Measurements from ENCODE around the gene ZNF407.
A peak's percentile ranks its signal among the peaks of the same experiment; 100 is the strongest.

Gene ZNF407

DNA sequence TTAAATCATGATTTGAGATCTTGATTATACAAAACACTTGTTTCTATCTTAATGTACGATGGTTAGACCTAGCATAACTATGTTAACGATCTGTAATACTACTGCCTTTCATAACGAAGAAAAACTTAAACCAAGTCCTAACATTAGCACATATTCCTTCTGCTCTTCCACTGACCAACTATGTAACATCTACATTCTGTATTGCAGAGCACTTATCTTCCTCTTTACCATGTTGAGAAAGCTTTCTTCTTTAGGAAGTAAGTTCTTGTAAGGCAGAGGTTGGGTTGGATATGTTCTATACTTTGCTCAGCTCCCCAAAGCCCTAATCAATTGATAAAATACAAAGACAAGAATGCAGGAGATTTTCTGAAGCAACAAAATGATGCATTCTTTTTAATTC lies 7.9 kb upstream of the ZNF407 start:
- DNase-seq = no peak

DNA sequence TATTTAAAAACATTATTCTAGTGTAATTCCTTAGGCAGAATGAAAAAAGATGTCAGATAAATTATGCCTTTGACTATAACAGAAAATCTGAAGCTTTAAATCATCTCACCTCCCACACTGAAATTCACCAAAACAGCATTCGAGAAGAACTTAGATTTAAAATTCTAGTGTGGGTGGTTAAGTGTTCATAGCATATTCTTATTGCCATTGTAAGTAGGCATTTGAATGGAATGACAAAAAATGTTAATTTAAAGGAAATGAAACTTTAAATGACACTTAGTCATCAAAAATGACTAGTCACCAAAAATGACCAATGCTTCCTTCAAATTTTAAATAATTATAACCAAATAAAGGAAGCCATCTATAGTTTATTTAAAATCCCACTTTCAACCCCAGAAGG lies 7.0 kb upstream of the ZNF407 start:
- DNase-seq = no peak

DNA sequence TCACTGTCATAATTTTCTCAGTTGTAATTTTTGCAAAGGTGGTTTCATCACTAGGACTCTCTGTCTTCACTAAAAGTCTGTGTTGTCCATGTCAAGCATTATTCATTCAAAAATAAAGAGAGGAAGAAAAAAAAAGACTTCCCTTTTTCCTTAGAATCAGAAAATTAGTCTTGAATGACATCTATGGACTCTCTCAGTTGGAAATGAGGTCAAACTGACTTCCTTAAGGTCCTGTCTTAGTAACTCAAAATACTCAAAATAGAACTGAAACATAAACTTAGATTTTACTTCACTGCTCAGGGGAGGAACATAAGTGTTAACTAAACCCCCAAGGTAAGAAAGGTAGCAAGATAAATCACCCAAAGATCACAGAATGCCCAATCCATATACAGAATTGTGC lies 2.2 kb upstream of the ZNF407 start:
- no peak for DNase-seq

DNA sequence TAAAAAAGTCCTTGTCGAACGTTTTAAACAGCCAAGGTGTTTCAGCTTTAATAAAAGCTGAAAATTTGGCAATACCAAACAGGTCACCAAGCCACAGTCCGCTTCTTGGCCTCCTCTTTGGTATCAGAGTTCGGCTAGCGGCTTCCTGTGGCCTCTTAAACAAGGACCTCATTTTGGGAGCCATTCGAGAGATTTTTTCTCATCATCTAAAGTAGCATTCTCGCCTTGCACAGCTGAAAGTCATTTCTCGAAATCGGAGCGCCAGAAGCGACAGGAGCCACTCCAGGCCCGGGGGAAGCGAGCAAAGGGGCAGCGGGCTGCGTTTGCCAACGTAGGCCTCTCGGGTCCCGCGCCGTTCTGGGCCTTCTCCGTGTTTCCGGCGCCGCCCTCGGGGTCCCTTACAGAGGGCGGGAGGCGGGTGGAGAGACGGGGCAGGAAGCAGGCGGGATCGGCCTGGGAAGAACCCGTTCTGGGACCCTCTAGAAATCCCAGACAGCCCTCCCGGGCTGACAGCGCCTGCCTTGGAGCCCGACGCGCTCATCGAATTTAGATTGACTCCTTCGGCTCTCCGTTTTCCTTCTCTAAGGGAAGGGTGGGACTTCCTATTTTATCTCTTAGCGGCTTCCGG lies 522 bp upstream of the ZNF407 start:
- DNase-seq = peak; percentile 48 to 67 (median 54)

DNA sequence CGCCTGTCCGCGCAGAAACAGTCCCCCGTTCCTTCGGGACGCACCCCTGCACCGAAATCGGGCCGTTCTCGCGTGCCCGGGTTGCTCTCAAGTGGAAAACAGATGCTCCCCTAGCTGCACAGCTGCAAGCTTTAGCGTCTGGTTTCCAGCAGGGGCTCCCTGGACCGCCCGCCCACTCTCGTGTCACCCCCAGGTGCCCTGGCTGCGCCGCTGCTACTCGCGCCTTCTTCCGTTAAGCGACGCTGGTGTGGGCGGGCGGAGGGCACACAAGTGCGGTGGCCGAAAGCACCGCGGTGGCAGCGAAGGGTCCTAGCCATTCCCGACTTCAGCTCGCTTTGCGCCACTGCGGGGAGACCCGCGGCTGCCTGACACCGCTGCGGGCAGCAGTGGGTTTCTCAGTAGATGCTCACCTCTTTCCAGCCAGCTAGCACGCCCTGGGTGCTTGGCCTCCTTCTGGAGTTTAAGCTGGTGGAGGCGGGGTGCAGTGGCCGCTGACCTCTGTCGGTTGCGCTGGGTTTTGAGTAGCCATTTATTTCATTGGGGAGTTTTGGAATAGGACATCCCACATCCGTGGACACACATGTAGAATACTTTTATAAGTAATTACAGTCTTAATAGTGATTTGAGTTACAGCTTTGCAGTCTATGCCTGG lies 806 bp downstream of the ZNF407 start:
- peak; percentile 39 to 58 (median 48) for DNase-seq

DNA sequence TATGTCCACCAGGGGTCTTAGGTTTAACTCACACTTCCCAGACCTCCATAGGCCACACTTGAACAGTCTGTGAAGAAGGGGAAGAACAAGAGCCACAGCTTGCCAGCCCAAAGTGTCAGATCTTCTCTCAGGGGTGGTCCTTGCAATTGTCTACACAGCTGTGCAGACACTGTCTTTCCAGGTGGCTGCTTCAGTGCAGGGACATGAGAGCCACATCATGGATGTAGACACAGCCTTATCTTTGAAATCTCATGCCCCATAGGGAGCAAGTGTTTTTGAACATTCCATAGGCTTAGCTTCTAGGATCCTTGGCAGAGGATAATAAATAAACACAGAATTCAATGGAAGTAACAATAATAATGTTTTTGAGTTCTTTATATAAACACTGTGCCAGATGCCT lies 6.7 kb downstream of the ZNF407 start:
- DNase-seq = no peak

DNA sequence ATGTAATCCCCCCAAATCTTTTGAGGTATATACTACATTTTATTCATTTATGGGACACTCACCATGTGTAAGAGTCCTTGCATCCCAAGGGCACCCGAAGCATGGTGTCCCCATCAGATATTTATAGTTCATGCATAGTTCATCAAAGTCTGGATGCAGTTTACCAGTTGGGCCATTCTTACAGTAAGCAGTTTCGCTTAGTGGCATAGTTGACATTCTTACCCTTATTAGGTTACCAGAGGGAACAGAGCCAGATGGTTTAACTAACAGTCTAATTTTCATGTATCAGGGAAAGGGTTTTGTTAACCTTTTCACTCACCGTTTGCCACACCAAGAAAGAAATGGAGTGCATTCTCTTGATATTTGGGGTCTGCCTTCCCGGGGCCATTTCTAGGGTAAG lies 7.1 kb downstream of the ZNF407 start:
- DNase-seq = no peak

DNA sequence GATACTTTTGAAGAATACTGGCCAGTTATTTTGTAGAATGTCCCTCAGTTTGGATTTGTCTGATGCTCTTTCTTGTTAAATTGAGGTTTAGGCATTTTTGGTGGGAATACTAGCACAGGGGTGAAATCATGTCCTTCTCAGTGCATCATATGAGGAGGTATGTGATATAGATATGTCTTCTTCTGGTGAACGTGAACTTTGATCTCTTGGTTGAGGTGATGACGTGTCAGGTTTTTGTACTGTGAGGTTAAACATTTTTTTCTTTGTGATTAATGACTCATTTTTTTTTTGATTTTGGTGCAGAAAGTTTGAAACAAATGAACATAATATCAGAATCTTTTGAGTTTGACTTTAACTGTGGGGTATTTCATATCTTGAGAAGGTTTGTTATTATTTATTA lies 11.0 kb downstream of the ZNF407 start:
- DNase-seq = no peak

DNA sequence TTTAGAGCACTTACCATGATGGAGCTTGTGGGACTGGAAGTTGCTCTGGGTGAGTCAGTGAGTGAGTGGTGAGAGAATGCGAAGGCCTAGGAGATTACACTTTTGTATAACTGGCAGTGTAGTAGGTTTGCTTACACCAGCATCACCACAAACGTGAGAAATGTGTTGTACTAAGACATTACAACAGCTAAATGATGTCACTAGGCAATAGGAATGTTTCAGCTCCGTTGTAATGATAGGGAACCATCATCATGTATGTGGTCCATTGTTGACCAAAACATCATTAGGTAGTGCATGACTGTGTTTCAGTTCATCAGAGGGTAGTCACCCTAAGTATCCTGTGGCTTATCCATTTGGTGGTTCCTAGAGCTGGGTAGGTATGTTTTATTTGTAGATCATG lies 11.9 kb downstream of the ZNF407 start:
- DNase-seq = no peak

DNA sequence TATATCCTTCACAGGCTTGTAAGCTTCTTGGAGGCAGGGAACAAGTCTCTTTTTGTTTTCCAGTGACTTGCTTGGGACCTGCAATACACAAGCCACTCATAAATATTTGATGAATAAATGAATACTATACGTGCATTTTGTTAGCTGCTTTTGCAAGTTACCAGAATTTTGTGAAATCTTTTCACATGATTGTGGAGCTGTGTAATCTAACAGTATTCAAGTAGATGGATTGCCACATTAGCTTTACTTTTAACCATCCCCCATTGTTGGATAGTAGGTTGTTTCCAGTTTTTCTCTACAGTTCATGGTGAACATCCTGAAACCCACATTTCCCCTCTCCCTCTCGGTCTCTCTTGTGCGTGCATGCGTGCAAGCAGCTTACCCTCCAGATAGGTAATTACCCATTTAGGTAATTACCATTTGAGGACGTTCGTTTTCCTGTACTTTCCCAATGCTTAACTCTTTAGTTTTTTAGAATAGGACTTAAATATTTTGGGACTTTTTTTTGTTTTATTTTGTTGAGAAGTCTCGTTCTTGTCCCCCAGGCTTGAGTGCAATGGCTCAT lies 12.5 kb downstream of the ZNF407 start:
- DNase-seq = no peak

DNA sequence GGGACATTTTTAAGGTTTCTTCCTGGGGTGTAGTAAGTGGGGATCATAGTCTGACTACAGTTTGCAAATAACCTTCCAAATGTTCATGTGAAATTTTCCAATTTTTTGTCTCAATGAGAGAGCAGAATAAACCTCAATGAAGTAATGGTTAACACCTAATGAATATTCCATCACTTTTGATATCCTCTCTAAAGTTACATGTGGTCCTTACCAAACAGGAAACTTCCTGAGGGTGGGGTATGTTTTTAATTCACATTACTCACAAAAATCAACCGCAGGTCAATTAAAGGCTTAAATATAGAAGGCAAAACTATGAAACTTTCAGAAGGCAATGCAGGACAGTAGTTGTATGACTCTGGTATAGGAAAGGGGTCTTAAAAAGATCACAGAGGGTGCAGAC lies 13.2 kb downstream of the ZNF407 start:
- no peak for DNase-seq

DNA sequence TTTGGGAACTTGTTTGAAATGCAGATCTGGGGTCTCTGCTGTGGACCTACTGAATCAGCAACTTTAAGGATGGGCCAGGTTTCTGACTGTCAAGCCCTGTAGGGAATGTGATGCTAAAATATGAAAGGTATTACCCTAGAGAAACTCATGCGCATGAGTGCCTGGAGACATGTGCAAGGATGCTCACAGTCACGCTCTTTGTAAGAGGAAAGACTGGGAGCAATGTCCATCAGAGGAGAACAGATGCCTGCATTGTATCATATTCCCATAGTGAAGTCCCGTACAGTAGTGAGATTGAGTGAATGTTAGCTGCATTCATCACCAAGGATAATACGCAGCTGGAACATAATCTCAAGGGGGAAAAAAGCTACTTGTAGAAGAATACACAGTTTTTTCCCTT lies 14.1 kb downstream of the ZNF407 start:
- no peak for DNase-seq

DNA sequence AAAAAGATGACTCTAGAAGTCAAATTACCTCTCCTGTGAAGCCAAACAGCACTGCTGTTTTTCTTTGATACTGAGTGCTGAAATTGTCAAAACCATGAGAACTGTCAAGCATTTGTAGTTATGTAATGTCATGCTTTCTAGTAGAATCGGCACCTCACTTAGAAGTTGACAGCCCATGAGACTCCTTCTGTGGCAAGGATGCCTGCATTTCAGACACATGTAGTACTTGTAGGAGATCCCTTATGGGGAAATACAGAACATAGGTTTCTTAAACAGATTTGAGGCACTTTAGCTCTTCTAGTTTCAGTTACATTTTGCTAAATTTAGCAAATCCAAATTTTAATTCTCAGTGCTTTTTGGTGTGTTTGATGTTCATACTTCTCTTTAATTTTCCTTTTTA lies 15.7 kb downstream of the ZNF407 start:
- DNase-seq = no peak

DNA sequence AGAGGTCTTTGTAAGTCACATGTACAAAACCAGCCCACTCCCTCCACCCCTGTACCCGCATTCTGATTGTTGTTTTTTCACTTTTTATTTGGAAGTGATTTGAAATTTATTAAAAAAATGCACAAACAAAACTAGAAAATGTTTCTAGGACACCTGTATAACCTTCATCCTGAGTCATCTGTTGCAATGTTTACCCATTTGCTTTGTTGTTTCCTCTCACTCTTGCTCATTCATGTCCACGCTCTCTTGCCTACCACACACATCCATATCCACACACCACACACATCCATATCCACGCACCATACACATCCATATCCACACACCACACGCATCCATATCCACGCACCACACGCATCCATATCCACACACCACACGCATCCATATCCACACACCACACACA lies 18.8 kb downstream of the ZNF407 start:
- no peak for DNase-seq

DNA sequence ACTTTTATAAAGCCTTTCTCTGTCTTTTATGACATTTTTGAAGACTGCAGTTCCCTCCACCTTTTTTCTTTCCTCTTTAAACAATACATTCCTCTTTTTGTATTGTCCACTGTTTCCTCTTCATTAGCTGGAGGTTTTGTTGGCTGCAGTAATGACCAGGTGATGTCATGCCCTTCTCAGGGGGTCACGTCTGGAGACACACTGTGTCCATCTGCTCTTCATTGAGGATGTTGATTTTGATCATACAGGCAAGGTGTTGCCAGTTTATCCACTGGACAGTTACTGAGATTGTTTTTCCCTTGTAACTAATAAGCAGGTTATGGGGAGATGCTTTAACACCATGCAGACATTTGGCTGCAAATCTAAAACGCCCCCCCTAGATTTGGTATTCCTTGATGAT lies 19.8 kb downstream of the ZNF407 start:
- DNase-seq = no peak

DNA sequence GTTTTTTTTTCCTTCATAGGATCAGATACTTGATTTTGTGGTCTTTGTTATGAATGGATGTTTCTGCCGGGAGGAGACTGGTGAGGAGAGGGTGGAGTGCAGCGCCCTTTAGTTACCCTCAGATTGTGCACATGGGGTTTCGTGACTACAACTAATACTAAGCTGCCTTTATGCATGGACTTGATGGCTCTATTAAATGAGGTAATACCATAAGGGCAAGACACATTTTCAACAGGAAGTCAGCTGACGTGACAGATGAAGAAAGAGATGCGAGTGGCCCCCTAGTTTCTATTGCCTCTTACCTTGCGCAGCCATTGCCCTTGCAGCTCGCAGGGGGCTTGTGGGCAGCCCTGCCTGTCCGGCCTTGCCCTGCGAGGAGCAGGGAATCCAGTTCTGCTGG lies 24.4 kb downstream of the ZNF407 start:
- DNase-seq = no peak

DNA sequence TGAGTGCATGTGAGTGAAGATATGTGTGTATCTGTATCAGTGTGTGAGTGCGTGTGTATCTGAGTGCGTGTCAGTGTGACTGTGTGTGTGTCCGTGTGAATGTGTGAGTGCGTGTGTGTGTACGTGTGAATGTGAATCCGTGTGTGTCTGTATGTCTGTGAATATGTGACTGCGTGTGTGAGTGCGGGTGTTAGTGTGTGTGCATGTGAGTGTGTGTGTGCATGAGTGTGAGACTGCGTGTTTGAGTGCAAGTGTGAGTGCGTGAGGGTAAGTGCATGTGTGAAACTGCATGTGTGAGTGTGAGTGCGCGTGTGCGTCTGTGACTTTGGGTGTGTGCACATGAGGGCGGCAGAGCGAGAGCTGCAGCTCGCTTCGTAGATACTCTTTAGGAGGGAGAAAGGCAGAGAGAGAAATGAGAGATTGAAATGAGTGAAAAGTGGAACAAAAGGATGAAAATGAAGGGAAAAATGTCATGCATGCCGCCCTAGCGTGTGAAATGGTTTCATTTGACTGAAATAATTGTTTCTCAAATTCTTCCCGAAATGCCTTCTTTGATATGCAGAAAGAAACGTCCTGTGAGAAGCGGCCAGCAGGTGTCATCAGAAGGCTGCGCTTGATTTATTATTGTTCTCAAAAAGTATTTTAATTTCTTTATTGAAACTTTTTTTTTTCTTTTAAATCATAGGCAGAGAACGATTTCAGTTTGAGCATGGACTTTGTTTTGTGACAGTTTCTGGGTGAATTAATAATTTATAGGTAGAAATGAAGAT lies 25.6 kb downstream of the ZNF407 start:
- DNase-seq = no peak

DNA sequence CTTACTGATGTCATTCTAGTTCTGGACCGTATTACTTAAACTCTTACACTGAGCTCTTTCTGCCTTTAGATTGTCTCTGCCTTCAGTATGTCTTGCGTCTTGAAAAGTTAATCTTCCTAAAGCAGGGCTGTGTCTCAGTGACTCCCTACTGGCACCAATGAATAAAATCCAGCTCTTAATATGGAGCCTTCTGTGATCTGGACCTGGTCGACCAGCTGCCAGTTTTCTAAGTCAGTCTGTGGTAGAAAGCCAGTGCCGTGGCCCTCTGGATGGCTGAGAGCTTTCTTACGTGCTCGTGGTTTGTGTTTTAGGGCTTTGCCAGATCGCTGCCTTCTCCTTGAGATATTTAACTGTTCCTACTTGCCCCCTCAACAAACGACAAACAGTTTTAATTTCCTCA lies 26.8 kb downstream of the ZNF407 start:
- no peak for DNase-seq

DNA sequence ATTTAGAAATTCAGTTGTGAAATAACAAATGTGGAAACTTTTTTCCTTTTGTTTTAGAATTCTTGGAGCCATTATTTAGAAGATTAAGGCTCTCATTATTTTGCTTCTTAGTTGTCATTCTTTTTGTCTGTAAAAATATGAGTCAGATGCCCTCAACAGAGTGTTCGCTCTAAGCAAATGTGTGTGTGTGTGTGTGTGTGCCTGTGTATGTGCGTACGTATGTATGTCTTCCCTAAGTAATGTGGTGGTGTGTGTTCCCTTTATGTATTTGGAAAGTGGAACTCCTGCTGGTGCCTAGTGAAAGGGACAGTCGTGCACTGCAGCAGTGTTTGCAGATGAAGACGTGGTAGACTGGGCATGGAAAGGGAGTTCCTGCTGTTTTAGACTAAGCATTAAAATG lies 27.5 kb downstream of the ZNF407 start:
- DNase-seq = no peak

DNA sequence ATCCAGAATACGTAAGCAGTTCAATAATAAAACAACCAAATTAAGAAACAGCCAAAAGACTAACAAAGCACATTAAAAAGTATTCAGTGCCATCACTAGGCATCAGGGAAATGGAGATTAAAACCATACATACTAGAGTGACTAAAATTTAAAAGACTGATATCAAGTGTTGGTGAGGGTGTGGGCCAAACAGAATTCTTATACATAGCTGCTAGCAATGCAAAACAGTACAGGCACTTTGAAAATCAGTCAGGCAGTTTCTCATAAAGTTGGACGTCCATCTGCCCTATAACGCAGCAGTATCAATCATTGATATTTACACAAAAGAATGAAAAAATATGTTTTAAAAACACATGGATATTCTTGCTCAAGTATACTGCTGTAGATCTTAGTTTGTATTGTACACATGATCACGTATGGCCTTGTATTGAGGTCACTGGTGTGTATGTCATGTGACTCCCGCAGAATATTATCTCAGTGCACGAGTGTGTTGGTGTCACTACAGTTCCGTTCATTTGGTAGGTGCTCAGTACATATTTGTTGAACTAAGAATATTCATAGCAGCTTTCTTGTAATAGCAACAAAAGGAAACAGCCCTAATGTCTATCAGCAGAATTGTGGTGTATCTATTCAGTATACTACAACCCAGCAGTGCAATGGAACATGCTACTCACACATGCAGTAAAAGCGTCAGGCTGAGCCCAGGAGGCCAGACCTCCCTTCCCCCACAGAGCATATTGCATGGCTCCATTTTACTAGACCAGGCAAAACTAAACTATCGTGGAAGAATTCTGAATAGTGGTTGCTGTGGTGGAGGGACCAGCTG lies 28.6 kb downstream of the ZNF407 start:
- no peak for DNase-seq

DNA sequence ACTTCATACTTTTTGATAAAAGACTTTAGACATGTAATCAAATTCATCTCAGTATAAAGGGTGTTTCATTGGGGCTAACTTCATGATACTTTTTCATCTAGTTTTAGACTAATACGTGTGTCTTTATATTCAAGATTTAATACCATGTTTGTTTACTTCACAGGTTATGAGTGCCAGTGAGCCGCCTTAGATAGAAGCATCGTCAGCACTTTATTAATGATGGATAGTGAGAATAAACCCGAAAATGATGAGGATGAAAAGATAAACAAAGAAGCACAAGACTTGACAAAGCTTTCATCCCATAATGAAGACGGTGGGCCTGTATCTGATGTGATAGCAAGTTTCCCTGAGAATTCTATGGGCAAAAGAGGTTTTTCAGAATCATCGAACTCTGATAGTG lies 33.1 kb downstream of the ZNF407 start:
- DNase-seq = no peak

DNA sequence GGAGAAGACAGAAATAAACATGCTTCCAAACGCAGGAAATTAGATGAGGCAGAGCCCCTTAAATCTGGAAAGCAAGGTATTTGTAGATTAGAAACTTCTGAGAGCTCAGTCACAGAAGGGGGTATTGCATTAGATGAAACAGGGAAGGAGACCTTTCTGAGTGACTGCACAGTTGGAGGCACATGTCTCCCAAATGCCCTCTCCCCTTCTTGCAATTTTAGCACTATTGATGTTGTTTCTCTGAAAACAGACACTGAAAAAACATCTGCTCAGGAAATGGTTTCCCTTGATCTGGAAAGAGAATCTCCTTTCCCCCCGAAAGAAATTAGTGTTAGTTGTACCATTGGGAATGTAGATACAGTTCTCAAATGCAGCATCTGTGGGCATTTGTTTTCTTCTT lies 33.5 kb downstream of the ZNF407 start:
- DNase-seq = no peak
